PC-9 (cell line): Measurements from ENCODE around the gene TCF12.

Source experiments
- CTCF ChIP-seq: fragments of 200-600 bp; sonication (generic); conservative IDR thresholded peaks from 2 replicates; pipeline ENCODE4 v1.6.1; 2017; ENCODE audit warnings: mixed run types, antibody characterized with exemption, mild to moderate bottlenecking, moderate library complexity
- EZH2 ChIP-seq: fragments of 200-600 bp; sonication (generic); IDR thresholded peaks from 2 replicates; pipeline ENCODE4 v1.8.0; 2017; ENCODE audit warnings: antibody characterized with exemption, low read depth

GRCh38 chr15:57251308-57251707, 332.9 kb downstream of the TCF12 start:
- TF ChIP-seq EZH2: no peak
- TF ChIP-seq CTCF: no peak
